Activated gamma-delta T cell (primary cell): ENCODE measurements around the gene TPRX1.
"Not testable (repeated sequence)": the region's sequence is repeated elsewhere in the genome, so short reads cannot be mapped to it uniquely, and the experiment has no call there.

Experiments used
- DNase-seq: peaks from one replicate; lab custom pipeline; 2025; lab: John Stamatoyannopoulos, UW

Gene TPRX1

GRCh38 chr19:47767349-47767748 lies 37.0 kb downstream of the TPRX1 start:
- DNase-seq, result no peak

- no peak for DNase-seq
Observed at GRCh38 chr19:47766670-47767069, 37.7 kb downstream of the TPRX1 start.

GRCh38 chr19:47766359-47766620 lies 38.1 kb downstream of the TPRX1 start:
- no peak for DNase-seq

- DNase-seq, result no peak
Observed at GRCh38 chr19:47765523-47766358, 38.6 kb downstream of the TPRX1 start.

GRCh38 chr19:47764705-47765104 lies 39.6 kb downstream of the TPRX1 start:
- DNase-seq, result not testable (repeated sequence)

- no peak for DNase-seq
Observed at GRCh38 chr19:47762615-47763308, 41.6 kb downstream of the TPRX1 start.

GRCh38 chr19:47762151-47762550 lies 42.2 kb downstream of the TPRX1 start:
- DNase-seq, result no peak

GRCh38 chr19:47761566-47761965 lies 42.8 kb downstream of the TPRX1 start:
- DNase-seq, result no peak

- no peak for DNase-seq
Observed at GRCh38 chr19:47760632-47760999, 43.7 kb downstream of the TPRX1 start.

GRCh38 chr19:47758443-47758804 lies 45.9 kb downstream of the TPRX1 start:
- DNase-seq, result no peak

GRCh38 chr19:47757617-47758442 lies 46.5 kb downstream of the TPRX1 start:
- DNase-seq, result no peak

GRCh38 chr19:47756953-47757608 lies 47.3 kb downstream of the TPRX1 start:
- no peak for DNase-seq

- no peak for DNase-seq
Observed at GRCh38 chr19:47756627-47756929, 47.8 kb downstream of the TPRX1 start.

- no peak for DNase-seq
Observed at GRCh38 chr19:47755762-47756626, 48.4 kb downstream of the TPRX1 start.

GRCh38 chr19:47755065-47755761 lies 49.1 kb downstream of the TPRX1 start:
- DNase-seq, result no peak

- DNase-seq, result no peak
Observed at GRCh38 chr19:47754206-47755064, 49.9 kb downstream of the TPRX1 start.

GRCh38 chr19:47752440-47753211 lies 51.7 kb downstream of the TPRX1 start:
- DNase-seq, result no peak
